ENCODE data around the gene H3-3A.
"Not testable (repeated sequence)": the region's sequence is repeated elsewhere in the genome, so short reads cannot be mapped to it uniquely, and the experiment has no call there.

H3-3A gene

GRCh38 chr1:226091461-226091860 lies 28.9 kb downstream of the H3-3A start:
- DNase-seq (ENCODE audit: low read depth in 1 of 2, low spot score in 1 of 2): no peak

GRCh38 chr1:226092048-226092820 lies 29.7 kb downstream of the H3-3A start:
- H3K27ac ChIP-seq (replicated peaks); H3K27me3 ChIP-seq (ENCODE audit: insufficient read depth, poor library complexity, severe bottlenecking); DNase-seq (ENCODE audit: low read depth in 1 of 2, low spot score in 1 of 2); H3K4me3 ChIP-seq (replicated peaks; ENCODE audit: insufficient read depth, low read length): not testable (repeated sequence)

More at GRCh38 chr1:226091461-226091860, 28.9 kb downstream of the H3-3A start:
- Histone ChIP-seq H3K4me3 (replicated peaks; ENCODE audit: insufficient read depth, low read length) (no peak overlapping the region), H3K27ac (replicated peaks) (no peak overlapping the region), H3K27me3 (ENCODE audit: insufficient read depth, poor library complexity, severe bottlenecking) (no peaks in the 10 kb centered on the region)
- no peak for TF ChIP-seq SPI1 (IDR thresholded peaks at IDR 0.05; ENCODE audit: borderline replicate concordance, low read depth)
- TF ChIP-seq POLR2AphosphoS5 (IDR thresholded peaks at IDR 0.05; ENCODE audit: low read depth): no peak

- no peak for TF ChIP-seq GABPA (IDR thresholded peaks at IDR 0.05; ENCODE audit: low read depth)
- no peak for TF ChIP-seq SPI1 (IDR thresholded peaks at IDR 0.05; ENCODE audit: borderline replicate concordance, low read depth)
- TF ChIP-seq POLR2AphosphoS5 (IDR thresholded peaks at IDR 0.05; ENCODE audit: low read depth): no peak
- TF ChIP-seq REST (IDR thresholded peaks at IDR 0.05; ENCODE audit: insufficient replicate concordance, low read depth): no peak
- TF ChIP-seq, protein P1, sequence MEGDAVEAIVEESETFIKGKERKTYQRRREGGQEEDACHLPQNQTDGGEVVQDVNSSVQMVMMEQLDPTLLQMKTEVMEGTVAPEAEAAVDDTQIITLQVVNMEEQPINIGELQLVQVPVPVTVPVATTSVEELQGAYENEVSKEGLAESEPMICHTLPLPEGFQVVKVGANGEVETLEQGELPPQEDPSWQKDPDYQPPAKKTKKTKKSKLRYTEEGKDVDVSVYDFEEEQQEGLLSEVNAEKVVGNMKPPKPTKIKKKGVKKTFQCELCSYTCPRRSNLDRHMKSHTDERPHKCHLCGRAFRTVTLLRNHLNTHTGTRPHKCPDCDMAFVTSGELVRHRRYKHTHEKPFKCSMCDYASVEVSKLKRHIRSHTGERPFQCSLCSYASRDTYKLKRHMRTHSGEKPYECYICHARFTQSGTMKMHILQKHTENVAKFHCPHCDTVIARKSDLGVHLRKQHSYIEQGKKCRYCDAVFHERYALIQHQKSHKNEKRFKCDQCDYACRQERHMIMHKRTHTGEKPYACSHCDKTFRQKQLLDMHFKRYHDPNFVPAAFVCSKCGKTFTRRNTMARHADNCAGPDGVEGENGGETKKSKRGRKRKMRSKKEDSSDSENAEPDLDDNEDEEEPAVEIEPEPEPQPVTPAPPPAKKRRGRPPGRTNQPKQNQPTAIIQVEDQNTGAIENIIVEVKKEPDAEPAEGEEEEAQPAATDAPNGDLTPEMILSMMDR (IDR thresholded peaks at IDR 0.05; ENCODE audit: insufficient read depth, low read length): no peak
- no peak for DNase-seq (ENCODE audit: low read depth in 1 of 2, low spot score in 1 of 2)
- Histone ChIP-seq H3K4me3 (replicated peaks; ENCODE audit: insufficient read depth, low read length) (no peak overlapping the region), H3K27me3 (ENCODE audit: insufficient read depth, poor library complexity, severe bottlenecking) (no peaks in the 10 kb centered on the region), H3K27ac (replicated peaks) (no peak overlapping the region)
These were observed 30.4 kb downstream of the H3-3A start for GRCh38 chr1:226092965-226093364.

GRCh38 chr1:226093621-226094020 lies 31.1 kb downstream of the H3-3A start:
- Histone ChIP-seq H3K4me3 (replicated peaks; ENCODE audit: insufficient read depth, low read length) (no peak overlapping the region), H3K27ac (replicated peaks) (no peak overlapping the region), H3K27me3 (ENCODE audit: insufficient read depth, poor library complexity, severe bottlenecking) (no peaks in the 10 kb centered on the region)
- DNase-seq (ENCODE audit: low read depth in 1 of 2, low spot score in 1 of 2): no peak
- TF ChIP-seq, protein P1 (IDR thresholded peaks at IDR 0.05; ENCODE audit: insufficient read depth, low read length): no peak
- TF ChIP-seq SPI1 (IDR thresholded peaks at IDR 0.05; ENCODE audit: borderline replicate concordance, low read depth) (no peak), REST (IDR thresholded peaks at IDR 0.05; ENCODE audit: insufficient replicate concordance, low read depth) (no peak), POLR2AphosphoS5 (IDR thresholded peaks at IDR 0.05; ENCODE audit: low read depth) (no peak), GABPA (IDR thresholded peaks at IDR 0.05; ENCODE audit: low read depth) (no peak)

DNA sequence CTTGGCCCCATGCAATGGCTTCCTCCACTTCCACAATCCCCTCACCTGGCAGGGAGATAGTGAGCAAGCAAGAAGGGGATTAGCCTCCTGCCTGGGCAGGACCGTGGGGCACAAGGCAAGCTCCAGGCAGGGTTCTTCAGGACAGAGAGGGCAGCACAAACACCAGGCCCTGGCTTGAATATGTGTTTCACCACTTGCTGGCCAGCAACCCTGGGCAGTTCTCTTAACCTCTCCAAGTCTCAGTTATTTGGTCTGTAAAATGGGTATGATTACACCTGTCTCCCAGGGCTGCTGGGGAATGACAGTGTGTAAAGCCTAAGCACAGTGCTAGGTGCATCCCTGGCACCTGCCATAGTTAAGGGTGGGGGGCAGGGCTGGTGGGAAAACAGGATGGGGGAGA lies 31.9 kb downstream of the H3-3A start:
- Histone ChIP-seq H3K27ac (replicated peaks) (no peak overlapping the region), H3K4me3 (replicated peaks; ENCODE audit: insufficient read depth, low read length) (no peak overlapping the region), H3K27me3 (ENCODE audit: insufficient read depth, poor library complexity, severe bottlenecking) (no peaks in the 10 kb centered on the region)
- DNase-seq (ENCODE audit: low read depth in 1 of 2, low spot score in 1 of 2): no peak
- no peak for TF ChIP-seq GABPA (IDR thresholded peaks at IDR 0.05; ENCODE audit: low read depth)
- no peak for TF ChIP-seq POLR2AphosphoS5 (IDR thresholded peaks at IDR 0.05; ENCODE audit: low read depth)
- TF ChIP-seq, protein P1 (IDR thresholded peaks at IDR 0.05; ENCODE audit: insufficient read depth, low read length): no peak
- TF ChIP-seq REST (IDR thresholded peaks at IDR 0.05; ENCODE audit: insufficient replicate concordance, low read depth): no peak

Data from HL-60 (cell line).